C4-2B (cell line): ENCODE results near the gene ACSM2B.
"Not testable (repeated sequence)": the region's sequence is repeated elsewhere in the genome, so short reads cannot be mapped to it uniquely, and the experiment has no call there.

Experiments
- ZFX ChIP-seq: fragments of 450-650 bp; IDR thresholded peaks from 2 replicates; pipeline ENCODE4 v1.6.1; 2017
- TF ChIP-seq, protein P1 (sequence below): fragments of 450-650 bp; conservative IDR thresholded peaks from 2 replicates; pipeline ENCODE4 v1.5.1; 2017; ENCODE audit warnings: mild to moderate bottlenecking

DNA sequence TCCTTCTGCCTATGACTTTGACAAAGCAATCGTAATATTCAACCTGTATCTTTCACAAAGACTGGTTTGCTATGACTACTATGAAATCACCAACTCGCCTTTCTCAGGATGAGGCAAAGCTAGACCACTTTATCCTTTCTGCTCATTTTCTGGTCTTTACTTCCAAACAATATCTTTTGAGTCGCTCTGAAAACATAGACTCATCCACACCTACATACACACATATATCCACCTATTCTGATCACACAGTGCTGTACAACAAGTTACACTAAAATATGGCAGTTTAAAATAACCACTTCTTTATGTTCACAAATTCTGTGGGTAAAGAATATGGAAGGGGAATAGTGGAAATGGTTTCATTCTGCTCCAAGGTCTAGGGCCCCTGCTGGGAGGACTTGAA lies 85.2 kb downstream of the ACSM2B start:
- TF ChIP-seq, protein P1, sequence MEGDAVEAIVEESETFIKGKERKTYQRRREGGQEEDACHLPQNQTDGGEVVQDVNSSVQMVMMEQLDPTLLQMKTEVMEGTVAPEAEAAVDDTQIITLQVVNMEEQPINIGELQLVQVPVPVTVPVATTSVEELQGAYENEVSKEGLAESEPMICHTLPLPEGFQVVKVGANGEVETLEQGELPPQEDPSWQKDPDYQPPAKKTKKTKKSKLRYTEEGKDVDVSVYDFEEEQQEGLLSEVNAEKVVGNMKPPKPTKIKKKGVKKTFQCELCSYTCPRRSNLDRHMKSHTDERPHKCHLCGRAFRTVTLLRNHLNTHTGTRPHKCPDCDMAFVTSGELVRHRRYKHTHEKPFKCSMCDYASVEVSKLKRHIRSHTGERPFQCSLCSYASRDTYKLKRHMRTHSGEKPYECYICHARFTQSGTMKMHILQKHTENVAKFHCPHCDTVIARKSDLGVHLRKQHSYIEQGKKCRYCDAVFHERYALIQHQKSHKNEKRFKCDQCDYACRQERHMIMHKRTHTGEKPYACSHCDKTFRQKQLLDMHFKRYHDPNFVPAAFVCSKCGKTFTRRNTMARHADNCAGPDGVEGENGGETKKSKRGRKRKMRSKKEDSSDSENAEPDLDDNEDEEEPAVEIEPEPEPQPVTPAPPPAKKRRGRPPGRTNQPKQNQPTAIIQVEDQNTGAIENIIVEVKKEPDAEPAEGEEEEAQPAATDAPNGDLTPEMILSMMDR: not testable (repeated sequence)
- not testable (repeated sequence) for TF ChIP-seq ZFX
